Medulla oblongata (tissue), 1 donor: ENCODE measurements around the gene ZNF10.

Experiments used
- DNase-seq: peaks from one replicate; pipeline ENCODE4 v3.0.0-alpha.2; 2015; ENCODE audit errors: extremely low spot score

The ZNF10 gene

DNA sequence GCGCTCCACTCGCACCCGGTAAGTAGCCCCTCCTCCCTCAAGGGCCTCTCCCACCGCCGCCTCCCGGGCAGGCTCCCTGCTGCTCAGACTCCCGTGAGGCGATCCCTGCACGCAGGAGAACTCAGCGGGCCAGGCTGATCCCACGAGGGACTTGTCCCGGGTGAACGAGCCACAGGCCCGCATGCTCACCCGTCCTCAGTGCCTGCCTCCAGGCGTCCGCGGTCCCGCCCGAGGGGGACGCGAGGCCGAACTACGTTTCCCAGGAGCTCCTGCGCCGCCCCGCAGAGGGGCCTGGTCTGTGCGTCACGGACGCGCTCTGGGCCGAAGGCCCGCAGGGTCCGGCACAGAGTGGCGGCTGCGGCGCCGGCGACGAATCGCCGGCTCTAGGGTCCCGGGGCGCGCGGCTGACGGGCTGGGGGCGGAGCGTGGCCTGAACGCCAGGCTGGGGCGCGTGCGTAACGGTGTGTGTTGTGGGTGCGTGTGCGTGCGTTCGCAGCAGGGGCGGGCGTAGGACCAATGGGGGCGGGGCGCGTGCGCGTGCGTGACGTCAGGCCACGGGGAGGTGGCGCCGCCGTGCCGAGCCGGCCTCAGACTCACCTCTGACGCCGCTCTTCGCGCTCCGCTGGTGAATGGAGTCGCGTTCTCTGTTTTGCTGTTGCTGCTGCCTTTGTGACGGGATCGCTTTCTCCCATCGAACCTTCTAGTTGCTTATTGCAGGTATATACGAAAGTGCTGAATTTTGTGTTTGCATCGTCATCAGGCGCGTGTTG, at the start of gene ZNF10, which contains the start of gene ZNF891:
TSS of gene ZNF10 (plus strand) at position 590 of the 770 bp plus-strand sequence. CDS start 13,866 bp downstream, outside the sequence.
TSS of gene ZNF891 (minus strand) at position 237 of the 770 bp plus-strand sequence. CDS start 8,356 bp downstream, outside the sequence.
- DNase-seq: peak; percentile 92

DNA sequence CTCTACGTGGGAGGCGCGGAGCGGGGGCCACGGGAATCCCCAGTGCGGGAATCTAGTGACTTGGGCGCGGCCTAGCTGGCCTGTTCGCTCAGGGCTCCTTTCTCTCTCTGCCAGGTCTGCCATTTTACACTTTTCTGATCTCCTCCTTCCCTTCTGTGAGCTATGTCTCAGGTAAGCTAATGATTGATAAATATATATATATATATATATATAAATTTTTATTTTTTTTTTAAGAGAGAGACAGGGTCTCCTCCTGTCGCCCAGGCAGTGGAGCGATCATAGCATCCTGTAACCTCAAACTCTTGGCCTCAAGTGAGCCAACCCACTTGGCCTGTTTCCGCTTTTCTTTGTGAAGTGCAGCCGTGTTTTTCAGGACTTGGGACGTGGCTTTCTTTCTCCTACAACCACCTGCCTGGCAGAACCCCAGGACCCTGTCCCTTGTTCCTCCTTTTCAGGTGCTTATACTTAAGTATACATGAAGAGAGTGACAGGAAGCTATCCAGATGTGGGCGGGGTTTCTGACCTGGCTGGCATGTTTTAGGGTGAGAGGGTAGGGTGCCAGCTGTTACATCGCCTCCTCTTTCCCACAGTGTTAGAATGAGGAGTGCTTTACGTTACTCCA, 49.2 kb upstream of the ZNF10 start:
- peak; percentile 13 for DNase-seq

DNA sequence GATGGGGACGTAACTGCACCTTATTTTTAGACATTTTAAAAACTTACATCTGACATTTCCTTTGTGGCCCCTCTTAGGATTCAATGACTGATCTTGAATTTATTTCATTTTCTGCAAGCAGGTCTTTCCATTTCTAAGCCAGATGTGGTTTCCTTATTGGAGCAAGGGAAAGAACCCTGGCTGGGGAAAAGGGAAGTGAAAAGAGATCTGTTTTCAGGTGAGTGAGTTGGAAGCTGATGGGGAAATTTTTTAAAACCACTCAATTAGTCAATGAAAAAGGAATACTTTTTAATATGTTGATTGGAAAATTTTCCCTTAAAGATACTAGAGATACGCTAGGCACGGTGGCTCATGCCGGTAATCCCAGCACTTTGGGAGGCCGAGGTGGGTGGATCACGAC, 47.1 kb upstream of the ZNF10 start:
- DNase-seq: no peak

DNA sequence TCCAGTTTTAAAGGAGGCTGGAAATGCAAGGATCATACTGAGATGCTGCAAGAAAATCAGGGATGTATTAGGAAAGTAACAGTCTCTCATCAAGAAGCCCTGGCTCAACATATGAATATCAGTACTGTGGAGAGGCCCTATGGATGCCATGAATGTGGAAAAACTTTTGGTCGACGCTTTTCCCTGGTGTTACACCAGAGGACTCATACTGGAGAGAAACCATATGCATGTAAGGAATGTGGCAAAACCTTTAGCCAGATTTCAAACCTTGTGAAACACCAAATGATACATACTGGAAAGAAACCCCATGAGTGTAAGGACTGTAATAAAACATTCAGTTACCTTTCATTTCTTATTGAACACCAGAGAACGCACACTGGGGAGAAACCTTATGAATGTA, 24.8 kb upstream of the ZNF10 start:
- DNase-seq: no peak

DNA sequence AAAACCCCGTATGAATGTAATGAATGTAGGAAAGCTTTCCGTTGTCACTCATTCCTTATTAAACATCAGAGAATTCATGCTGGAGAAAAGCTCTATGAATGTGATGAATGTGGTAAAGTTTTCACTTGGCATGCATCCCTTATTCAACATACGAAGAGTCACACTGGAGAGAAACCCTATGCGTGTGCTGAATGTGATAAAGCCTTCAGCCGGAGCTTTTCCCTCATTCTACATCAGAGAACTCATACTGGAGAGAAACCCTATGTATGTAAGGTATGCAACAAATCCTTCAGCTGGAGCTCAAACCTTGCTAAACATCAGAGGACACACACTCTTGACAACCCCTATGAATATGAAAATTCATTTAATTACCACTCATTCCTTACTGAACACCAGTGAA, 24.2 kb upstream of the ZNF10 start:
- no peak for DNase-seq

DNA sequence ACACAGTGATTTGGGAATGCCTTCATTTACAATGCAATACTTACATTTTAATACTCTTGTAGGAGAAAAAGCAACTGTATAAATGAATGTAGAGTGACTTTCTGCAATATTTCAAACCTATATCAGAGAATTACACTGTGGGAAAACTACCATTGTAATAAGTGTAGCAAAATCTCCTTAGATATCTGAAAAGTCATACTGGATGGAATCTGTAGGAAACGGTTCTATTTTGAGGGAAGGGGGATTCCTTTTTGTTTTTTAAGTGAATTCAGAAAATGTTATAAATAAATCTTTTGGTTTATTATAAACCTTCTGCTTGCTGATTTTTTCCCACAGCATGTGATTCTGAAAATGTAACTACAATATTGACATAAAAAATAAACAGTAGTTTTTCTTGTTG, 23.3 kb upstream of the ZNF10 start:
- no peak for DNase-seq

DNA sequence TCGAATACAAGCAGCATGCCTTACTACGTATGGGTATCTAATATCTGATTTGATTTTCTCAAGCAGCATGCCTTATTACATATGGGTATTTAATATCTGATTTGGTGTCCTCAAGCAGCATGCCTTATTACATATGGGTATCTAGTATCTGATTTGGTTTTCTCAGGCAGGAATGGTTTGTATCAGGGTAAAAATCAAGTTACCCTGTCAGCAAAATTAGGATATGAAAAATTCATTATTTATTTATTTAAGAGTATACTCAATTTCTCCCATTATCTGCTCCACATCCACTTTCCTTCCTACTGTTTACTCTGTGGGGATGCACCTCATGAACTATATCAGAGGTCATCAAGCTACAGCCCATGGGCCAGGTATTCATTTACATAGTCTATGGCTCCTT, 22.3 kb upstream of the ZNF10 start:
- no peak for DNase-seq

DNA sequence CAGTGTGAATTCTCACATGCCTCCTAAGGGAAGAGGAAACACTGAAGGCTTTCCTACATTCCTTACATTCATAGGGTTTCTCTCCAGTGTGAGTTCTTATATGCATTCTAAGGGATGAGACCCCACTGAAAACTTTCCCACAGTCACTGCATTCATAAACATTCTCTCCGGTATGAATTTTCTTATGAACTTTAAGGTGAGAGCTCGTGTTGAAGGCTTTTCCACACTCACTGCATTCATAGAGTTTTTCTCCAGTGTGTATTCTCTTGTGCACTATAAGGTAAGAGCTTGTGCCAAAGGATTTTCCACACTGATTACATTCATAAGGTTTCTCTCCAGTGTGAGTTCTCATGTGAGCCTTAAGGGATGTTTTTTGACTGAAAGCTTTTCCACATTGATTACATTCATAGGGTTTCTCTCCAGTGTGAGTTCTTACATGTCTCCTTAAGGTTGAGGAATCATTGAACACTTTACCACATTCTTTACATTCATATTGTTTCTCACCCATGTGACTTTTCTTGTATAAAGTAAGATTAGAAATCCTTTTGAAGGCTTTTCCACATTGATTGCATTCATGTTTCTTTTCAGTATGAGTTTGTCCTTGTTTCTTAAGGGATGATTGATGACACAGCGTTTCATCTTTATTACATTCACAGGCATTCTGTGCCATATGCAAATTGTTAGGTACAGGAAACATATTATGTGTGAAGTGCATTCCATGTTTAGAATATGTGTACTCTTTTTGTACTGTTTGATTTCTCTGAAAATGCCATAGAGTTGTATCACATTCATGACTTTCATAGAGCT, 9.8 kb upstream of the ZNF10 start:
- no peak for DNase-seq

DNA sequence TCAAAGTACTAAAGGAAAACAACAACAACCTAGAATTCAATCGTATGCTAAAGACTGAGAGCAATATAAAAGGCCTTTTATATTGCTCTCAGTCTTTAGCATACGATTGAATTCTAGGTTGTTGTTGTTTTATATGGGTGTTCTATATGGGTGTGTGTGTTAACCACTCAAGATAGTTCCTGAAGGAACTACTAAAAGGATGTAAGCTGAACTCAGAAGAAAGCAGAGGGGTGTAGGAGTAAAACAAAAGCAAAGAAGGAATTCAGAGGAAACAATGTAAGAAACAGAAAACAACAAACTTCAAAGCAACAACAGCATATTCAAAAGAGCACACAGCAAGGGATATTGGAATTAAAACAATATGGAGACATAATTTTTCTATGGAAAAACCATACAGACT, 5.8 kb upstream of the ZNF10 start:
- no peak for DNase-seq

DNA sequence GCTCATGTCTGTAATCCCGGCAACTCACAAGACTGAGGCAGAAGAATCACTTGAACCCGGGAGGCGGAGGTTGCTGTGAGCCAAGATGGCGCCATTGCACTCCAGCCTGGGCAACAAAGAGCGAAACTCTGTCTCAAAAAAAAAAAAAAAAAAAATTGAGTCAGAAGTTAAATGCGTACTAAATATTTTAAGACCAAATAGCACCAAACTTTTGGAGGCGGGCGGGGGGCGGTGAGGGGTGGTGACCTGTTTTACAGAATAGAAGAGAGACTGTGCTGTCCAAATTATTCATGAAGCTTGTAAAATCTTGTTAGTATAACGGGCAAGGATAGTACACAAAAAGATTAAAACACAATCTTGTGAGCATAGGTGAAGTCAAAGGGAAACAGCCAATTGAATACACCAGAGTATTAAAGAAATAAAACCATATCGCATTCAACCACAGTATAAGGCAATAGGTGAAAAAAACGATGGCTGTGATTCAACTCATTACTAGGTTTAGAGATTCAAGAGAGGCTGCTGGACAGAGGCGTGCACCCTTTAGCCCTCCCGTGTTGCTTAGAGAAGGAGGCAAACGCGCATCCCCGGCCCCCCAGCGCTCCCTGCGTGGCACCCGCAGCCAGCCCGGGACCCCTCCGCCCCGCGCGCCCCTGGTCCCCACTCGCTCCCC, 924 bp upstream of the ZNF10 start:
- DNase-seq: no peak

DNA sequence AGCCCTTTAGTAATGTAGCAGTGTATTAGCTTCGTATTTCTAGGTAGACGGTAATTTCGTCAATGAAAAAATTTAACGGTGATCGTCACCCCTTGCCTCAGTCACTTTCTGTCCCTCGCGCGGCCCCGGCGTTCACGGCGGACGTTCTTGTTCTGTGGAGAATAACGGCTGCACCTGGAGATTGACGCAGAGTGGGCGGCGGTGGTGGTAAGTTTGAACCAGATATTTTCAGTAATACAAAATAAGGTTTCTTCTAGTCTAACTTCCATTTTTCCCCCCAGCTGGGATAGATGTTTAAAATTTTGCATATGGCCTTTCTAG, 341 bp downstream of the ZNF10 start:
- no peak for DNase-seq

DNA sequence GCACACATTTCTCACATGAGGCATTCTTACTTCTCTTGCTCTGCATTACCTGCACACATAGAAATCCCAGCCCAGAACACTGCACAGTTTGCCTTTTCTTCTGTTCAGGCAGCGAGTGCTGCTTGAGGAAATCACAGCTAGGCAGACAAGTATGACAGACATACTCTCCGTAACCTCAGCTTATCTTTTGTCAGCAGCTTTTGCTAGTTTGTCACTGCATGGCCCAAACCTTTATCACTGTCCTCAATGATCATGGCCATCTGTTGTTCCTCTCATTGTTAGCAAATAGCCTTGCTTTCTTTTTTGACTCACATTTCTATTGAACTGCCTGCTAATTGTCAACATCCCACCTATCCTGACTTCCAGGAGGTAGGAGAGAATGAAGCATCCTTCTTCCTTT, 5.3 kb downstream of the ZNF10 start:
- DNase-seq: no peak

DNA sequence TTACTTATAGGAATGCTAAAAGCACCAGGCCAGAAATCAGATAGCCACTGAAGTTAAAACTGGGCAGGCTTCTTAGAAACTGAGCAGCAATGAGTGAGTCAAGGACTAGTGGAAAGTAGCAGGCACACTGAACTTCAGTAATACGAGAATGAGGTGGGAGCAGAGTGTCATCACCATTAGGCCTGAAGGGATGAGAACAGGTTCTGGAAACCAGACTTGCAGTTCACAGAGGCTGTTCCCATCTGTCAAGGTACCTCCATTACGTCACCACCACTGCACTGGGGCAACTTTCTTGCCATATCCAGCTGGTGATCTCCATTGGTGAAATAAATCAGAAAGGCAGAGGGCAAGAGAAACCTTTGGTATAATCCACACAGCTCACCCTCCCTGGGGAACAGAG, 15.6 kb downstream of the ZNF10 start:
- DNase-seq: no peak

DNA sequence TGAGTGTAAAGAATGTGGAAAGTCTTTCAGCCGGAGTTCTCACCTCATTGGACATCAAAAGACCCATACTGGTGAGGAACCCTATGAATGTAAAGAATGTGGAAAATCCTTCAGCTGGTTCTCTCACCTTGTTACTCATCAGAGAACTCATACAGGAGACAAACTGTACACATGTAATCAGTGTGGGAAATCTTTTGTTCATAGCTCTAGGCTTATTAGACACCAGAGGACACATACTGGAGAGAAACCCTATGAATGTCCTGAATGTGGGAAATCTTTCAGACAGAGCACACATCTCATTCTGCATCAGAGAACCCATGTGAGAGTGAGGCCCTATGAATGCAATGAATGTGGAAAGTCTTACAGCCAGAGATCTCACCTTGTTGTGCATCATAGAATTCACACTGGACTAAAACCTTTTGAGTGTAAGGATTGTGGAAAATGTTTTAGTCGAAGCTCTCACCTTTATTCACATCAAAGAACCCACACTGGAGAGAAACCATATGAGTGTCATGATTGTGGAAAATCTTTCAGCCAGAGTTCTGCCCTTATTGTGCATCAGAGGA, 25.8 kb downstream of the ZNF10 start:
- DNase-seq: no peak

DNA sequence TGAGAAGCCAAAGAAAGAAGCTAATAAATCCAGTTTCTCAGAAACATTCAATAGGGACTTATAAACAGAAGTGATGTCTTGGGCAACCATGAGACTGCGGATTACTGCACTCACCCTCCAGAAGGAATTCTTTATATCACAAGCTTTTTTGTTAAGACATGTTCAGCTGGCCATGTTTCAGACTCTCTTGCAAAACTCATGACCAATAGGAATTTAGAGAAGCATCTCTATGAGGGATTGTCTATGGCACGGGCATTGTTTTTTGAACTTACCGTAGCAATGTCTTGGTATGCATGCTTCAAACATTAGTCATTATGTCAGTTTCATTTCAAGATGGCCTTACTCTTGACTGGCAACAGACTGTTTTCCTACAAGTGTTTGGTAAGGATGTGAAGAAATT, 35.3 kb downstream of the ZNF10 start:
- DNase-seq: no peak

DNA sequence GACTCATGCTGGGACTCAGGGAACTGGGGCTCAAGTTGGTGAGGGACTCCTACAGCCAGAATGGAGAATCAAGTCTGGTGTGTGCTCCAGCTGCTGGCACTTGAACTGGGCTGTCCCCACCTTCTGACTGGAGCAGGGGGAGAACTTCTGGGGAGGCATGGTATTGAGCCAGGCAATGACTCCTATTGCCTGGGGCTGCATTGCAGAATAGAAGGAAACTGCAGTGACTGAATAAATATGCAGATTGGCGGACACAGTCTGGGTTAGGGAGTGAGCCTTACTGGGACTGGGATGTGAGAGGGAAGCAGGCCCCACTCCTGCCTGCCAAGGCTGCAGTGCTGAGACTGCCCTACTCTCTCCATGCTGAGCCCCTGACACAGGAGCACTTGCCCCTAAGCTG, 42.1 kb downstream of the ZNF10 start:
- no peak for DNase-seq

DNA sequence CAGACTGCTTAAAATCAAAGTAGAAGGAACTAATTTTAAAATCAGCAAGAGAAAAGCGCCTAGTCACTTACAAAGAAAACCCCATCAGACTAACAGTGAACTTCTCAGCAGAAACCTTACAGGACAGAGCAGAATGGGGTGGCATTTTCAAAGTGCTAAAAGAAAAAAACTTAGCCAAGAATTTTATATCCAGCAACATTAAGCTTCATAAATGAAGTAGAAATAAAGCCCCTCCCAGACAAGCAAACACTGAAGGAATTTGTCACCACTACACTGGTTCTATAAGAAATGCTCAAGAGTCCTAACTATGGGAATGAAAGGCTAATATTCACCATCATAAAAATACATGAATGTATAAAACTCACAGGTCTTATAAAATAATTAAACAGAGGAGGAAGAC, 44.5 kb downstream of the ZNF10 start:
- DNase-seq: no peak

DNA sequence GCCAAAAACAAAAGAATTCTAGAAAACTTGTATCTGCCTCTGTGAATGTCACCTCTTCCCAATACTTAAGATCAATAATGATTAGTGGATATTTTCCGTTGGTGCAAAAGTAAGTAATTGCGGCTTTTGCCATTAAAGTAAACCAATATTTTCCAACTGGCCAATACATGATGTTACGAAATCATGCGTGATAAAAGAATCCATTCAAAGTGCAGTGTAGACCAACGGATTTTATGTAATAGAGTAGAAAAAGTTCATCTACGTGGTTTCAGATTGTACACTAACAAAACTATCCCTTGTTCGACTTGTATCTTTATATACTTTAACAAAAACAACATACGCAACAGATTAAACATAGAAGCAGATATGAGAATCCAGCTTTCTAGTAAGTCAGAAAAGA, 50.2 kb downstream of the ZNF10 start:
- DNase-seq: no peak

DNA sequence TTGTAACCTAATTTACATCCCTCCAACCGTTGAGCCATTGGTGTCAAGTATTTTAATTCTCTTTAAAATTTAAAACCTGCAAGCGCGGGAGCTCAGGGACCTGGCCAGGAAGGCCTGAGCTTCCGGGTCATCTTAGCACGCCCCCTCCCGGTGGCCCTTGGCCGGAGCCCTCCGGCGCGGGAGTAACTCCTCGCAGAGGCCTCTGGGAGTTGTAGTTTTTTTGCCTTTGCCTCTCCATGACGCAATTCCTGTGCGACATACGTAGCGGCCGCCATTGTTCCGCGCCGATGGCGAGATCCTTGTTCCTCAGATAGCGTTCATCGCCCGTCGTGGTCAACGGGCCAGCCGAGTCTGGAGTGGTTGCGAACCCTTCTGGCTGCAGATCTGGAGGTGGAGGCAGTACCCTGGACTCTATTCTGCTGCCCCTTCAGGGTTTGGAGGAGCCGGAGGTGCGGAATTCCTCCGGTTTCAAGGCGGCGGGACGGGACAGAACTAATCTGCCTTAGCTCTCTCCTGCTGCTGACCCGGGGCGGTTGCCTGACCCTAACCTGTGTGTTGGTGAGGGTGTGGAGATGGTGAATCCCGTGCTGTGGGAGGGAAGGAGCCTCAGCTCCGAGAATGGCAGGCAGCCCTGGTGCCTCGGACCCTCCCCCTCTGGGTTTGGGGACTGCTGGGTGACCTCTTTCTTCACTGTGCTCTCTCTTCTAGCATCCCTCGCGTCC, 51.0 kb downstream of the ZNF10 start, which contains the start of gene ZNF268:
TSS of gene ZNF268 (plus strand) at position 258 of the 722 bp plus-strand sequence. CDS start 503 bp downstream, outside the sequence.
- peak; percentile 88 for DNase-seq

DNA sequence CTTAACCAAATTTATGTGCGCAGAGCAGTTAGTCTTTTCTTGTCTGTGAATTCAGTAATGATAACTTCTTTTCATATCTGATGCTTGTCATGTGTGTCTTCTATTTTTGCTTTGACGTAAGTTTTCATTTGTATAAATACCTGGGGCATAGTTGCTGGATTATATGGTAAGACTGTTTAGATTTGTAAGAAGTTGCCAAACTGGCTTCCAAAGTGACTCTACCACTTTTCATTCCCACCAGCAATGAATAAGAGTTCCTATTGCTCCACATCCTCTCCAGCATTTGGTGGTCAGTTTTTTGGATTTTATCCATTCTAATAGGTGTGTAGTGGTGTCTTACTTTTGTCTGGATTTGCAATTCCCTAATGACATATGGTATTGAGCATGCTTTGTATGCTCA, 59.7 kb downstream of the ZNF10 start:
- DNase-seq: no peak

DNA sequence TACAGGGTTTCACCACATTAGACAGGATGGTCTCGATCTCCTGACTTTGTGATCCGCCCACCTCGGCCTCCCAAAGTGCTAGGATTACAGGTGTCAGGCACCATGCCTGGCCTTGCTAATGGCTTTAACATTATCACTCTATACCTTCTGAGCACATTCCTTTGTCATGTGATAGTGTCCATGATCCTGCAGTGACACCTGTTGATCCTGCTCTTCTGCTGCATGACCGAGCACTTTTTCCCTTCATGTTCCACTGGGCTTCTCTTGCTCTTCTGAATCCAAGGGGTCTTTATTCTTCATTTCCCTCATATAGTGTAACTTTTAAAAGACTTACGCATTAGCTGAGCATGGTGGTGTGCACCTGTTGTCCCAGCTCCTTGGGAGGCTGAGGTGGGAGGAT, 62.4 kb downstream of the ZNF10 start:
- no peak for DNase-seq
